Thyroid gland (tissue), 4 donors: ENCODE results near the gene PITPNC1.

Experiments used
- CTCF ChIP-seq, 6 experiments: fragments of 200-600 bp in 3 of 6; fragments of 450-650 bp in 3 of 6; sonication (generic) in 3 of 6; IDR thresholded peaks; one replicate each; pipeline ENCODE4 v1.5.1; 2016 to 2019; ENCODE audit warnings: antibody characterized with exemption in 6 of 6, mild to moderate bottlenecking in 2 of 6, inconsistent platforms in 1 of 6, moderate library complexity in 1 of 6
- POLR2A ChIP-seq, 2 donors: fragments of 450-650 bp; IDR thresholded peaks; one replicate each; pipeline ENCODE4 v1.6.1; 2017; ENCODE audit warnings: antibody characterized with exemption in 2 of 2, mild to moderate bottlenecking in 2 of 2, moderate library complexity in 1 of 2

GRCh38 chr17:67471118-67471517 is 94.0 kb downstream of the PITPNC1 start:
- TF ChIP-seq CTCF (IDR thresholded peaks at IDR 0.05) = no peak
- no peak for TF ChIP-seq POLR2A (IDR thresholded peaks at IDR 0.05)
